GM19452 (cell line): ENCODE data around the gene GHRHR.

ENCODE experiments used
- ATAC-seq: cut with Tn5 transposase; IDR thresholded peaks from one replicate; pipeline ENCODE4 v1.9.1; 2021; ENCODE audit not compliant: unreplicated experiment

GHRHR gene

DNA sequence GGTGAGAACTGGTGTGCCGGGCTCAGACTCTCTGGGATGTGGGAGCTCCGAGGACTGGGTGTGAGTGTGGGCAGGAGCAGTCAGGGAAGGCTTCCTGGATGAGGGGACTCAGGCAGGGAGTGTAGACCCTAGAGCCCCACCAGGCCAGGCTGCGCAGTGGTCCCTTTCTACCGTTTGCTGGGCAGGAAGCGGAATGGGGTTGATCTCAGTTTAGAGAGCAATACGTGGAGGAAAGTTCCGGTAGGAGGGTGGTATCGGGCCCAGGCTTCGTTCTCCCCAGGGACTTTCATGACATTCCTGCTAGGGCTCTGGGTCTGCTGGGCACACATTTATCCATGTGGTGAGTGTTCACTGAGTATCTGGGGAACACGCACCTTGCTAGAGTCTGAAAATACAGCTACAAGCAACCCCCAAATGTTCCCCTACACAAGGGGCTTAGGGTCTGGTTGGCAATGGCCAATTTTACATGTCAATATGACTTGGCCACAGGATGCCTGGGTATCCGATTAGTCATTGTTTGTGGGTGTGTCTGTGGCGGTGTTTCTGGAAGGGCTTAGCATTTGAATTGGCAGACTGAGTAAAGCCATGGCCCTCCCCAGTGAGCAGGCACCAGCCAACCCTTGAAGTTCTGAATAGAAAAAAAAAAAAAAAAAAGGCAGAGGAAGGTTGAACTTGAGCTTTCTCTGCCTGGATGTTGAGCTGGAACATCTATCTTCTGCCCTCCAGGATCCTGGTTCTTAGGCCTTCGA, 20.8 kb downstream of the GHRHR start:
- ATAC-seq: no peak

DNA sequence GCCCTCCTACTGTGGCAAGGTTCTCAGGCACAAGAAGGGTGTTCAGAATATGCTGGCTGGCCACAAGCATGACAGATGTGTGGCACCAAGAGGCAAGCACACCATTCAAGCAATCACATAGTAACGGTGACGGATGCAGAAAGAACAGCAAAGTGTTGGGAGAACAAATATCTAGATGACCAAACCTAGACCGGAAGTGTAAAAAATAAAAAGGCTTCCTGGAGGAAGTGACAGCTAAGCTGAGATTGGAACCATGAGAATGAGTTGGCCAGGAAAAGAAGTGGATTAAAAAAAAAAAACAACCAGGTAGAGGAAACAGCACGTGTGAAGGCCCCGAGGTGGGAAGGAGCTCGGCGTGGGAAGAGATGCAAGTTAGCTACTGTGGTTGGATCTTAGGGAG, 22.0 kb downstream of the GHRHR start:
- ATAC-seq: no peak

DNA sequence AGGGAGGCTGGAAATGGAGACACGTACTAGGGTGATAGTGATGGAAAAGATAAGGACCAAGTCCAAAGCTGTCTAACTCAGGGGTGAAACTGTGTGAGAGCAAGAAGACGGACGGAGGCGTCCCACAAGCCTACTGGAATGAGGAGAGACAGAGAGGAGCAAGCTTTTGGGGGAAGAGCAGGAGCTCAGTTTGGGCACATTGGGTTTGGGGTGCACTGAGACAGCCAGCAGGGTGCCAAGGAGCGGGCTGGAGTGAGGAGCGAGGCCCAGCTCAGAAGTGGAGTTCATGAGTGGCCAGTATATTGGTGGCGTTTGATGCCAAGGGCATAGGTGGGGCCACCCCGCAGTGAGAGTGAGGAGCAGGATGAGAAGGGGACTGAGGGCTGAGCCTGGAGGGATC, 22.6 kb downstream of the GHRHR start:
- no peak for ATAC-seq

DNA sequence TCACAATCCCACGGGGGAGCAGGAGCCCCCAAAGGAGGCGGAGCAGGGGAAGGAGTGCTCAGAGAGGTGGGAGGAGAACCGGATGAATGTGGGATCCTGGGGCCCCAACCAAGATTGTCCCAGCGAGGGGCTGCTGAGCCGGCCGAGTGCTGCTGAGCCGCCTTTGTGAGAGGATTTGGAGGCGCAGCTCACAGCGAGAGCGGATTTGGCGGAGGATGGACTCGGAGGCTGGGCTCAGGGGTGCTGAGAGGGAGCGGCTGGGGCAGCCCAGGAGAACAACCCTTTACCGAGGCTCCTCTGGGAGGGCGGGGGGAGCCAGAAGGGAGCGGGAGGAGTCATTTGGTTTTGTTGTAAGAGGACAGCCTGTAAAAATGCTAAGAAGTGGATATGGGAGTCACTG, 23.0 kb downstream of the GHRHR start:
- no peak for ATAC-seq

DNA sequence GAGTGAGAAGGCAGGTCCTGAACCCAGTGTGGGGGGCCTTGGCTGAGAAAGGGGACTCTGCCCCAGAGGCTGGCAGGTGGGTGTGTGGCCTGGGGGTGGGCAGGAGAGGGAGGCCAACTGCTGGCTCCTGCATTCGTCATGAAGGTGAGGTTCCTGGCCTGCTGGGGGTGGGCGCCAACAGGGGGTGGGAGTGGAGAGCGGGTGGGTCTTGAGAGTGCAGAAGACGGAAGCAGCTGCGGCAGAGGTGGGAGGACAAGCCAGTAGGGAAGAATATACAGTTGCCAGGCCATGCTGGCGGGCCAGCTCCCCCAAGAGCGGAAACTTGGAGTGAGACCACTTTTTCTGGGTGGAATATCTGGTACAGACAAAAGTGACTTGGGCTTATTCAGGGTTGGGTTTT, 23.4 kb downstream of the GHRHR start:
- ATAC-seq: no peak

DNA sequence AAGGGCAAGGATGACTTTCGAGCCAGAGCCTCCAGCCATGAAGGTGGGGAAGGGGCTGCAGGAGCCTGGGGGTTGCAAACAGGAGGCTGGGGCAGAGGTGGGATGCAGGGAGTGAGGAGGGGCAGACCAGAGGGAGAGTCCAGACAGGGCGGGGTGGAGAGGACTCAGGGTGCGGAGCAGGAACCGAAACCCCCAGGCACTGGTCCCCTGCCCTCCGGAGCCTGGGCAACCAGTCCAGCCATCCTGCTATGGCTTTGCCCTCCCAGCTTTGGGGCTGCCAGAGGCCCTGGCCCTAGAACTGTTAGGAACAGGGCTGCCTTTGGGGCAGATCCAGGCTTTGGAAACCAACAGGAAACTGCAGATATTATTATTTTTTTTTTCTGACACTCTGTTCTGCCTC, 24.2 kb downstream of the GHRHR start:
- no peak for ATAC-seq

DNA sequence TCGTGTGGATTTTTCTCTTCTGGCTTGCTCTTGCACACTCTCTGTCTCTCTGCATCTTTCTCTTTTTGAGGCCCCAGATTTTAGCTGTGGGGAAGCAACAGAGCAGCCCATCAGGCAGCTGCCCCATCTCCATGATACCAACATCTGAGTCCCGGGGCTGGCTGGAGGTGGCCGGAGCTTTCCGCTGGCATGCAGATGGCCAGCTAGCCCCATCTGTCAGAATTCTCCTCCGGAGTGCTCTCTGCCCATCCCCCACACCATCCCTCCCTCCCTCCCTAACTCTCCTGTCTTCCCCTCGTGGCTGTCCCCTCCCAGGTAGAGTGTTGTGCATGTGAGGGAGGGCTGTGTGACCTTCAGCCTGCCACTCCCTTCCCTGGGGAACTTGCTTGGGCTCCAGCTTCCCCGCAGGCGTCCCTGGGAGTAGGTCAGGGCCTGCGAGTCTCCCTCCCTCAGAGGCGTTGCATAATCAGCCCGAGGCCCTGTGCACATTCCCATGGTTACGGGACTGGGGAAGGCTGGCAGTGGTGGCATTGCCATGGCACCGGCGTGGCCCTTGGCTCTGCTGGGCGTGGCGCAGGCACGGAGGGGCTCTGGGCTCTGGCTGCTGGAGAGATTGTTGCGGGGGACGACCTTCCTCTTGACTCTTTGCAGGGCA, 24.7 kb downstream of the GHRHR start:
- no peak for ATAC-seq

DNA sequence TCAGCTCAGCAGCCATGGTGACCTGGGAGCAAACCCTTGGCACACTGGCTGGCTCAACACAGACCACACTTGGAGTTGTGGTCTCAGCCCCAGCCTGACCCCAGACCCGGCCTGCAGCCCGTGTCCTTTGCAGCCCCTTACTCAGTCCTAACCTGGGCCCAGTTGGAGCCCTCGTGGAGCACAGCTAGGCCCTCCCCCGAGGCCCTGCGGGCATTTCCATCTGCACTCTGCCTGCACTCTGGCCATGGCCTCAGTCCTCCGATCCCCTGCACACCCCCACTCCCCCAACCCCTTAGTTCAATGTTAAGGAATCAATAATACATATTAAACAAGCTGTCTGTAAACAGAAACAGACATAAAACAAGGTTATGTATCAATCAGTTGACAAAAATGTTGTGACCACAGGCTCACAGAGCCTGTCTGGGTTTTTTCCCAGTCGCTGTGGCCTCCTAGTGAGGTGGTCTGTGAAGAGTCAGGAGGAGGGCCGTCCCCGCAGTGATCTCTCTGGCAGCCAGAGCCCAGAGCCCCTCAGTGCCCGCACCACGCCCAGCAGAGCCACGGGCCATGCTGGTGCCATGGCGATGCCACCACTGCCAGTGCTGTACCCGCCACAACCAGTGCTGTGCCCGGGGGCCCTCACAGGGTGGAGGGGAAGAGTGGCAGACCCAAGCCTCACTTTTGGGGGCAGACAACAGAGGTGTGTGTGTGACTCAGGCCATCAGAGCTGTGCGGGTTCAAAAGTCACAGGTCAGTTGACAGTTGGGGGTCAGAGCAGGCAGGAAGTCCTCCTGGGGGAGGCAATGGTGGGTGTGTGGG, 25.5 kb downstream of the GHRHR start:
- ATAC-seq: no peak

DNA sequence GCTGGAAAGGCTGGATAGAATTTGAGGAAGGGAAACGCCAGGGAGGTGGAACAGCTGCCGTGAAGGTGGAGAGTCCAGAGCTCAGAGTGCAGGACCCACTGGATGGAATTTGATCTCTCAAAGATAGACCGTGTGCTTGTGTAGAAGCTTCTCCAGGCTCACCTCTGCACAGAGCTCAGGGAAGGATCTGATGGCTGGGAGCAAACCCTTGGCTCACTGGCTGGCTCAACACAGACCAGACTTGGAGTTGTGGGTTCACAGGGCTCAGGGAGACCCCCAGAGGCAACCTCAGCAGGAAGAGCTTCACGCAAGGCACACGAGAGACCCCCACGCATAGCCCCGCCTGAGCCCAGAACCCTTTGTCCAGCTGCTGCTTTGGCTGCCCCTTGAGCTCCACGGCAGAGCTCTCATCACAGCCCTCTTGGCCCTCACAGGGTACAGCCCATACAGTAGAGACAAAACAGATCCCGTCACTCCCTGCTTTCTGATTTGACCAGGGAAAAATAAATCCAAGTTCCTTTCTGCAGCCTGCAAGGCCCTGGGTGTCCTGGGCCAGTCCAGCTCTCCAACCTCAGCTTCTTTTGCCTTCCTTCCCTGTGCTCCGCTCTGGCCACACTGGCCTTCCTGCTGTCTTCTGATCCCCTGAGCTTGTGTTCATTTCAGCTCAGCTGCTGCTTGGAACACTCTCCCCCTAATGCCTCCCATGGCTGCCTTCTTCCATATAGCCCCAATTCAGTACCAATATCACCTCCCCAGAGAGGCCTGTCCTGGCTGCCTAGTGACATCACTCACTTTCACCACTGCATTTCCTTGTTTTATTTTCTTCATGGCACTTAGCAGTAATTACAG, 26.3 kb downstream of the GHRHR start:
- ATAC-seq: no peak

DNA sequence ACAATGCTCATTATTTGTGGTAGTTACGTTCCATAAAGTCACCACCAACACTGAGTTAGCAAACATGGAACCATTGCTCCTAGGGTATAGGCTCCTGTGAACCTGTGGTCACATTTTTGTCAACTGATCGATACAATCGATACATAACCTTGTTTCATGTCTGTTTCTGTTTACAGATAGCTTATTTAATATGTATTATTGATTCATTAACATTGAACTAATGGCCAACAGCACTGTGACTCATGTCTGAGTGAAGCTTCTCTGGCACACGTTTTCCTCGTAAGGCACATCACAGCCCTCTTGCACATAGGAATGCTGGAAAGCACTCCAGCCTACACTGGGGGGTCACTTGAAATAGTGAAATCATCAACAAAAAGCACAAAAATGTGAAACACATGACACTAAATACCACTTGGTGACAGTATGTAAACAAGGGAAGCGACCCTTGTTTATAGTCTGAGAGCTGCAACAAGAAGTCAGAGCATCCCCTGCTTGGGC, 27.0 kb downstream of the GHRHR start:
- ATAC-seq: no peak

DNA sequence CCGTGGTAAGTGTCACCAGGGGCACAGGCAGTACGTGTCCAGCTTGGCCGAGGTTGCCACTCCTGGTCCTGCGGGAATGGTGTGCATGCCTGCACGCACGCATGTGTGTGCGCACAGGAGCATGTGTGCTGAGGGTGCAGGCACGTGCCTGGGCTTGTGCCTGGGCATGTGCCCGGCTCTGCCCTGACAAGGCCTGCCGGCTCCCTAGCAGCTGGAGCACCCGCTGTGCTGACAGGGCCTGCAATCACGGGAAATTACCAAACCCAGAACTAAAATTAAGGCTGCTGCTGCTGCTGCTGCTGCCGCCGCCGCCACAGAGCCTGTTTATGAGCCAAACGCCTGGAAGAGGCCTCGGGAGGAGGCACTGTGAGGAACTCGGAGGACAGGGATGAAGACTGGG, 28.7 kb downstream of the GHRHR start:
- no peak for ATAC-seq

DNA sequence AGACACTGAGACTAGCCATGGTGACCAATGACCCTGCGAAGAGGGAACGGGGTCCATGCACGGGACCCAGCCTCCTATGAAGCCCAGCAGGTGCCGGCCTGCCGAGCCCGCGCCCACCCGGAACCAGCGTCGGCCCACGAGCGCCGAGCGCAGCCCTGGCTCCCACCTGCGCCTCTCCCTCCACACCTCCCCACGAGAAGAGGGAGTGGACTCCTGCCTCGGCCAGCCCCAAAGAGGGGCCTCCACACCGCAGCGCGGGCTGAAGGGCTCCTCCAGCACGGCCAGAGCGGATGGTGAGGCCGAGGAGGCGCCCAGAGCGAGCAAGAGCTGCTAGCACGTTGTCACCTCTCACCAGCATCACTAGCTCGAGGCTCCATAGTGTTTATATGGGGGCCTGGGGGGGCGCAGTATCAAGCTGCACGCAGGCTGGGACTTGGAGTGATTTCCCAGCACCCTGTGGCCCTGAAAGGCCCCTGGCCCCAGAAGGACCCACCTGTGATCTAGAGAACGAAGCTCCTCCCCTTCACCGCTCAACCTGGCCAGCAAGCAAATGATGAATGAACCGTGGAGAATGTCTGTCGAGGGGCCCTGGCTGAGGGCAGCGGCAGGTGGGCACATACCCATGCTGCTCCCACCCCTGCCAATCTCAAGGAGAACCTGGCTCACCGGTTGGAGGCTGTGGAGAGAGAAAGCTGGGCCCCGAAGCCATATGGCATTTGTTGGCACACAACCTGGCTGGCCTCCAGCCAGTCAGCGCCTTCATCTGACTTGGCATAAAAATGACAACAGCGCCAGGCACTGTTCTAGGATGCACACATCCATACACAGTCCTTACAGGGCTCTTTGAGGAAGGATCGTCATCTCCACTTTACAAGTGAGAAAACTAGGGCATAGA, 30.7 kb downstream of the GHRHR start:
- no peak for ATAC-seq

DNA sequence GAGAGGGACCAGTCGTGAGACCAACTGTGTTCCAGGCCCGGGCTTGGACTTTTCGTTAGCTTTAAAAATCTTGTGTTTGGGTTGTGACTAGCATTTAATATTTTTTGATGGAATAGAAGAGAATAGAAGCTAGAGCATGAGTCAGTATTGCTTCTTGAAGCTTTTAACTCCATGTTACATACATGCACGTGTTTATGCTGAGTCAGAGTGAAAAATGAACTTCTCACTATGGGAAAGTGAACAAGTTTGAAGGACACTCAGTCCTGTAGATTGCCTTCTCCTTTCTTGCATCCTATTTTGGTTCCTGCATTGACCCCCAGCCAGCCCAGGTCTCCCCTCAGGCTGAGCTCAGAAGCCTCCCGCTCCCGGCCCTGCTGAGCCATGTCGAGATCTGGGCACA, 31.8 kb downstream of the GHRHR start:
- no peak for ATAC-seq

DNA sequence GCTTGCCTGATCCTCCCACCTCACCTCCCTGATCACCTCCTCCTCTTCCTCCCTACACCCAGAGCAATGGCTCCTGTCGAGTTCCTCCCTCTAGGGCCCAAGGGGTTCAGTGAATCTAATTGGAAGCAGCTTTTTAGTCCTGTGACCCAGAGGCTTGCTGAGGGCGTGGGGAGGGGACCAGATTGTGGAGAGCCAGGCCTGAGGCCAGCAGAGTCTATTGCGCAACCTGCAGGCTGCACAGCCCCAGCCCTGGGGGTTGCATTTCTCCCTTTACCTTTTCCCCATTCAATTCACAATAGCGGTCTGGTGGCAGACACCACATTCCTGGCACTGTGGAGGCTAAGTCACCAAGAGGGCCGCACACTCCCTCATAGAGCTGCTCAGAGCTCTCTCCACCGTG, 32.5 kb downstream of the GHRHR start:
- no peak for ATAC-seq

DNA sequence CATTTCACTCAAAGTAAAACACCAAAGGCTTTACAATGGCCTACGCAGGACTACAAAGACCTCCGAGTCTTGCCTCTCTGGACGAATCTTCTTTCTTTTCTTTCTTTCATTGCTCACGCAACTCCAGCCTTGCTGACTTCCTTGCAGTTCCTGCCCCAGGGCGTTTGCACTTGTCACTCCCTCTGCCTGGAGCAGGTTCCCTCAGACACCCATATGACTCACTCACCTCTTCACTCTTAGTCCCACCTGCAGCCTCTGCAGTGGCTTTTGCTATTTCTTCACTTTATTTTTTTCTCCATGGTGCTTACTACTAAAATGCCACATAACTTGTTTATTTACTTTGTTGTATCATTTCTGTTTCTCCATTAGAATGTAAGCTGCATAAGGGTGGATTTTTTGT, 33.1 kb downstream of the GHRHR start:
- no peak for ATAC-seq

DNA sequence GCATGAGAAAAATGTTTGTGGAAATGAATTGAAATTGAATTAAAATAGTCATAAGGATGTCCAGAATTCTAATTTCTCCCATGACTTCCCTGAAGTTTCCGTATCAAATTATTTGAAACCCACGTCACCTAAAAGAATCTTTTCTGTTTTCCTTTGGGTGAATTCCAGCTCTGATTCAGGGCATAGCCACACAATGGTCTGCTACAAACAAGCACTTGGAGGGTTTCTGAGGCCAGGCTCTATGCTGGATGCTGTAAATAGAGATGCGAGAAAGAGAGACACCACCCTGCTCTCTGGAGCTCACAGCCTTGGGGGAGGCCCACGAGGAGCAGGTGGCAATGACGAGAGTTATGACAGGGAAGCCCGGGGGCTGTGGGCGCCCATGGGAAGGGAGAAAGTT, 33.6 kb downstream of the GHRHR start:
- no peak for ATAC-seq

DNA sequence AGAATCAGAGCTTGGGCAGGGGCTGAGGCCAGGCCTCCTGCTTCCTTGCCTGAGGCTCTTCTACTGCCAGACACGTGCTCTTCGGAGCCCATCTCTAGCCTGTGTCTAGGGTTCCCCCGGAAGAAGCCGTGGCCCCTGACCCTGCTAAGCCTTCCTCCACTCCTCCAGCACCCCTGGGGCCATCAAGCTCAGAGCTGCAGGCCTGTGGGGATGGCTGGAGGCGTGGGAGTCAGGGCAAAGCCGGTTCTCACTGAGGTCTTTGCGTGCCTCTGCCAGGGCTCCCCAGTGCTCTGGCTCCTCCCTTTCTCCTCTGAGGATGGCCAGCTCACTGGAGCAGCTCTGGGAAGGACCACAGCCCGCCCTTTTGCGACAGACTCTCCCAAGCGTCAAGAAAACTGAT, 34.4 kb downstream of the GHRHR start:
- ATAC-seq: no peak

DNA sequence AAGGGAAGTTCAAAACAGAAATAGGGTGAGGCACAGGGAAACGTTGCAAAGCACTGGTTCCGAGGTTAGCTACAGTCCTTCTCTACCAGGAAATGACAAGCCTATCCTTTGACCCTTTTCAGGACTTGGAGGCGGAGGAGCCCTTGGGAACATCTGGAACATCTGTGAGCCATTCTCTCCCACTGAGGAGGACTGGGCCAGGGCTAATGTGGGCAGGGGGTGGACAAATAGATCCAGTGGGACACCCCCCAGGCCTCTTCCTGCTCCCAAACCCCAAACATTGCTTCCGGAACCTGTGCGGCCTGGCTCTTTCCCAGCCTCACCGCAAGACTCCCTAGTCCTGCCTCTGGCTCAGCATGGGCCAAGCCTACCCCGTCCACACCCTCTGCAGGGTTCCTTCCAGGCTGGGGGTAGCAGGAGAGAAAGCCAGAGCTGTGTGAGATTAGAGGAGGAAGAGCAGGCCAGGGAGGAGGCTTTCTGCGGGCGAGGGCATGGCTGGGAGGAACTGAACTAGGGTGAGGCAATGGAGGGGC, 36.5 kb downstream of the GHRHR start:
- ATAC-seq: no peak

DNA sequence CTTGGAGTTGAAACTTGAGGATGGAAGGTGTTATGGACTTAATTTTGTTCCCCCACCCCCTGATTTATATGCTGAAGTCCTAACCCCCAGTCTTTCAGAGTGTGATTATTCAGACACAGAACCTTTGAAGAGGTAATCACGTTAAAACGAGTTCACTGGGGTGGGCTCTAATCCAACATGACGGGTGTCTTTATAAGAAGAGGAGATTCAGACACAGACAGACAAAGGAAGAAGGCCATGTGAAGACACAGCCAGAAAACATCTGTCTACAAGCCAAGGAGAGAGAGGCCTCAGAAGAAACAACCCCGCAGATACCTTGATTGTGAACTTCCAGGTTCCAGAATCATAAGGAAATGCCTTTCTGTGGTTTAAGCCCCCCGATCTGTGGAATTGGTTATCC, 37.0 kb downstream of the GHRHR start:
- no peak for ATAC-seq

DNA sequence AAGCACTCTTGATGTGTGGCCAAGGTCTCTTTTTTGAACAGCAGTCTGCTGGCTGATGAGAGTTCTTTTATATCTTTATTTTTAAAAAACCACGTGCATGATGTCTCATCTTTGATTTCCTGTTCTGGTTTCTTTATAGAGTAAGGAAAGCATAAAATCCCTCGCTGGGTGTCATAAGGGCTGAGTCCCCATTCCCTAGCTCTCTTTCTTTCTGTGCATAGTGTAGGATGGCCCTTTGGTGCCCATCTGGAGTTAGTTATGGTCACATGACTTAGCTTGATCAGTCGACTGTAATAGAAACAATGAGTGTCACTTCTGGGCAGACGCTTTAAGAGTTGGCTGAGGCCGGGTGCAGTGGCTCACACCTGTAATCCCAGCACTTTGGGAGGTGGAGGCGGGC, 38.5 kb downstream of the GHRHR start:
- ATAC-seq: no peak
